Inflammatory macrophage (primary cell): ENCODE data around the gene SDC3.

Experiments used
- DNase-seq, 2 donors: peaks; one replicate each; pipeline ENCODE4 v3.0.0-alpha.2; 2020 to 2022

Gene SDC3

GRCh38 chr1:30888975-30889374, 19.6 kb downstream of the SDC3 start:
- no peak for DNase-seq

DNA sequence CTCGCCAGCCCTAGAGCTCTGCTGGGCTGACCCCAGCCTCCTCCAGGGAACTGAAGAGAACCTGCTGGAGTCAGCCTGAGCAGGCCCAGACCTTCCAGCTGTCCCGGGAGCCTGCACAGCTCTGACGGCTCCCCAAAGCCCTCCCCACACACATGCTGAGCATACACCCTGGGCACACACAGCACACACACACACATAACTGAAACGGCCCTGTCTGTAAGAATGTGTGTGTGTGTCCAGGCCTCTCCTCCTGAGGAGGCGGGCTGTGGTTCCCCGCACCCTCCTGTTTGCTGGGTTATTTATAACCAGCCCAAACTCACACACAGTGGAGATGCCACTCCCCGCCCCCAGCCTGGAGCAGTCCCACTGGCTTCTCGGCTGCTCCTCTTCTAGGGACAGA, 20.2 kb downstream of the SDC3 start:
- no peak for DNase-seq

GRCh38 chr1:30887485-30888315, 20.9 kb downstream of the SDC3 start:
- no peak for DNase-seq

DNA sequence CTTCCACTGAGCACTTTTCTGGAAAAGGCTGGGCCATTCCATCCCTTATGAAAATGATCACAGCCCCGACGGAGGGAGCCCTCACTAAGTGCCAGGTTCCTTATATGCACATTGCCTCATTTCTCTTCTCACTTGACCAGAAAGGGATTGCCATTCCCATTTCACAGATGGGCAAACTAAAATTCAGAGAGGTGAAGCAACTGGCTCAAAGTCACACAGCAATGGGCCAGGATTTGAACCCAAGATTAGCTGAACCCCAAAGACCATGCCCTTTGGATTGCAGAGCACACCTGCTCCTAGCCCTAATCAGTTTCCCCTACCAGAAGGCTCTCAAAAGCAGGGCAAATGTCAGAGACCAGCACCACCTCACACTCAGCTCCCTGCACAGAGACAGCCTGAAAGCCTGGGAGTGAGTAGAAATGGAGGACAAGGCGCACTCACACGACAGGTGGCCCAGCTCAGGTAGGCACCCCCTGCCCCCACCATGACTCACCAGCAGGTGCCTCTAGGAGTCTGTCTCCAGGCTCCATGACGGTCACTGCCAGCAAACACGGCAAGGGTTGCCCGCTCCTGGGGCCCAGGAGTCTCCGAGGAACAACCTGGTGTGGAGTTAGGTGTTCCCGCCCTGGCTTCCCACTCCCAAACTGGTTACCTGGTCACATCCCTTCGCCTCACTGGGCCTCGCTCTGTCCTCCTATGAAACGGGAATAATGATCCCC, 21.7 kb downstream of the SDC3 start:
- DNase-seq: no peak

DNA sequence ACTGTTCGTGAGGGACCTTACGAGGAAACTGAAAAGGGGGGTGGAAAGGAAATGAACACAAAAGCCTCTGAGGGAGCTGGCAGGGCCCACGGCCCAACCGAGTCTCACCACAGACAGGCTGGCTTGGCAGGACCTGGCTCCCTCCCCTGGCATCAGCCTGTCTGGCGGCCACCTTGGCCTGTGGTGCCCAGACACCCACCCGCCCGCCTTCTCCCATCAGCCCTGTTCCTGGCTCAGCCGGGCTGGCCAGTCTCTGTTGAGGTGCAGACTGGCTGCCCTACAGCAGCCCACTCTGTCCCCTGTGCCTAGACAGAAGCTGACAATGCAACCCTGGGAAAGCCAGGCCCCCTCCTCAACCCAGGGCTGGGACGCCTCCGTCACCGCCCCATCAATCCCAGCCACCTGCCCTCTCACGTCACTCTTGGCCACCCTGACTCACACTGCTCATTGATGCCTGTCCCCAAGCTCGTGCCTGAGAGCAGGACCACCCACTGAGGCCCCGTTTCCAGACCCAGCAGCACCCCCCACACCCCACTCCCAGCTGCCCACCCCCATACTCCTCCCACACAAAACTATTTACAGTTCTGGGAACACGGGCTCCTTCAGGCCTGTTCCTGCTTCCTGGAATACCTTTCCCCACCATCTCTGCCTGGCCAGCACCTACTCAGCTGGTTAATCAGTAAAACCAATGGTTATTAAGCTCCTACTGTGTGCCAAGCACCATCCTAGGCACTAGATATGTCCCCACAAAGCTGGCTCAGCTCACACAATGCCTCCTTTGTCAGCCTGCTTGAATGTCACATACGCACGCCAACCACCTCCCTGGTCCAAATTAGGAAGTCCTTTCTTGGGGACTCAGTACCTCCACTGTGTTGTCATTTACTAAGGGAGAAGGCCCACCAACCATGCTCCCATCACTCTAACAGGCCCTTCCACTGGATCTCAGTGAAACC, 22.7 kb downstream of the SDC3 start:
- DNase-seq: no peak

DNA sequence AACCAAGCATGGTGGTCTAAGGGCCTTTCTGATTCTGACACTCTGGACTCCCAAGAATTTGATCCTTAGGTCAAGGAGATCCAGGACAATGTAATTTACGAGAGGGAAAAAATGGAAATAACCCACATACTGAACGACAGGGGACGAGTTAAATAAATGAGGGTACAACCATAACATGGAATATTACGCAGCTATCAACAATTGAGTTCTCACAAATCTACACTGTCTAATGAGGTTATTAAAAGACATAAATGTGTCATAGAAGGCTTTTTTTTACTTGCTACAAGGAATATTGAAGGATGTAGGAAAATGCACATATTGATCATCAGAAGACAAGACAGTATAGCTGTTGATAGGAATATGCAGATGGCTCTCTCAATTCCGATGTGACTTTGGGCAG, 23.8 kb downstream of the SDC3 start:
- DNase-seq: no peak

- no peak for DNase-seq
These were observed 25.0 kb downstream of the SDC3 start for GRCh38 chr1:30883389-30884172.

DNA sequence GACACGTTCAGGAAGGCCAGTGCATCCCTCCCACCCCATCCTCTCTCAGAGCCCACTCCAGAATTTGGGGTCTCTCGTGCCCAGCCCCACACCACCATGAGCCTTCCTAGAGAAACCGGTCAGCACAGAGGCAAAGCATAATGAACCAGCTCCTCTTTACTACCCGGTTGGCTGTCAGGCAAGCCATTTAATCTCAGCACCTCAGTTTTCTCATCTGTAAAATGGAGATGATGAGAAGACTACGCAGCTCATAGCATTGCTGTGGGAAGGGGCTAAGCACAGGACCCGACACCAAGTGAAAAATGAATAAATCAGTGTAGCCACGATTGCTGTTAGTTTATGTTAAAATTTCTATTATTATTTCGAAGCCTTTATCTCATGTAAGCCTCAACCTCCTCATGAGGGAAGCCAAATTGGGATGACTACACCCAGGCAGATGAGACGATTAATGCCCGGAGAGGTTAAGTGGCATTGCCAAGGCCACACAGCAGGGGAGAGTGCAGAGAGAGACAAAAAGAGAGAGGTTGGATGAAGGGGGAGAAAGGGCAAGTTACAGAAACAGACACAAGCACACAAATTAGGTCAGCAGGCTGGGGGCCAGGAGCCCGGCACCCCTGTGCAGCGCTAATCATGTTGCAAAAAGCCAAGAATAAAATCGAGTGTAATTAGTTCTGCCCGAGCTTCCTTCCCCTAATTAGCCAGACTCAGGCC, 25.7 kb downstream of the SDC3 start:
- DNase-seq: no peak

DNA sequence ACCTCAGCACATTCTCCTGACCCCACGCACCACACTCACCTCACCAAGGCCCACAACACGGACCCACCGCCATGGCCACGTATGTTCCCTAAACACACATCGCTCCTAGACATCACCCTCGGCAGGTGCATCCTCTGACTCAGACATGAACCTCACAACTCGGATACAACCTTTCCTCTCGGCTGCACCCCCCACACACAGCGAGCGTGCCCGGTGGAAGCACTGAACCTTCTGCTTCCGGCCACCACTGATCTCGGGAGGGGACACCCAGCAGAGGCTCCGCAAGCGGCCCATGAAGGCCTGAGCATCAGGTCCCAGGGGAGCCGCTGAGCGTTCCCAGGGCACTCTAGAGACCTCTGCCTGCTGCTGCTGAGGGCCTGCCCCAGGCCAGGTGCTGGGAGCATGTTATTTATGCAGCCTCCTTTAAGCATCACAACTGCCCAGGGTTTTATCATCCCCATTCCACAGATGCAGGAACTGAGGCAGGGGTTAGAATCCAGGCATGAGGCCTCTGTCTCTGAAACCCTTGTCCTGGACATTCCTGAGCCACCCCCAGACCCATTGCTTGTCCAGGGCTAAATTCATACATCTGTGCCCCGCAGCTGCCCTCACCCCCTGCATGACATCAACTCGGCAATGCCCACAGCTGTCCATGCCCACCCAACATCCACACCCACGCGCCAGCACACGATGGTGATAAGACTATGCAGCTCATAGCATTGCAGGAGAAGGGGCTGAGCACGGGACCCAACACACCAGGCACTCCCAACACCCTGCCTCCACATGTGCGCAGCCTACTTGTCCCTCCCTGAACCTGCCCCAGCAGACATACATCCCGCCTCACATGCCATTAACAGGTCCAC, 27.0 kb downstream of the SDC3 start:
- DNase-seq: no peak

DNA sequence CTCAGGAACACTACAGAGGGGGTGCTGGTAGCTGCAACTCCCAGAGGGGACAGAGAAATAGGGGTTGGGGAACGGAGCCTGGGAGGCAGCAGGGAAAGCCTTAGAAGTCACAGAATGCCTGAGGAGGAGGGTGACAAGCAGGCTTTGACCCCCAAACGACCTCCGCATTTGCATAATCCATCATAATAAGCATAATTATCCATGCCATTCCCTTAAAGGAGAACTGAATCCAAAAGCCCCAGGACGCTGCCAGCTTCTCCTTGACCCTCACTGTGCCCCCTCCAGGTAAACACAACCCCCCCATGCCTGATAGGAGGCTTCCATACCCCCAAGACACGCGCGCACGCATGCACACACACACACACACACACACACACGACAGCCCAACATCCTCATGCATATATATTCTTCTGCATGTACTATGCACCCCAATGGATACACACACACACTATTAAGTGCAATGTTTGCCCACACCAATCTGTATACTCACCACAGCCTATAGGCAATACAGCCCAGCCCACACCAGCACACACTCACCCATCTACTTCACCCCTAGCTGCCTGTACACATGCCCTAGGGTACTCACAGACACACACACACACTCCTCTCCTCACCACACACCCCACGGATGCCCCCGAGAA, 27.8 kb downstream of the SDC3 start:
- DNase-seq: no peak

DNA sequence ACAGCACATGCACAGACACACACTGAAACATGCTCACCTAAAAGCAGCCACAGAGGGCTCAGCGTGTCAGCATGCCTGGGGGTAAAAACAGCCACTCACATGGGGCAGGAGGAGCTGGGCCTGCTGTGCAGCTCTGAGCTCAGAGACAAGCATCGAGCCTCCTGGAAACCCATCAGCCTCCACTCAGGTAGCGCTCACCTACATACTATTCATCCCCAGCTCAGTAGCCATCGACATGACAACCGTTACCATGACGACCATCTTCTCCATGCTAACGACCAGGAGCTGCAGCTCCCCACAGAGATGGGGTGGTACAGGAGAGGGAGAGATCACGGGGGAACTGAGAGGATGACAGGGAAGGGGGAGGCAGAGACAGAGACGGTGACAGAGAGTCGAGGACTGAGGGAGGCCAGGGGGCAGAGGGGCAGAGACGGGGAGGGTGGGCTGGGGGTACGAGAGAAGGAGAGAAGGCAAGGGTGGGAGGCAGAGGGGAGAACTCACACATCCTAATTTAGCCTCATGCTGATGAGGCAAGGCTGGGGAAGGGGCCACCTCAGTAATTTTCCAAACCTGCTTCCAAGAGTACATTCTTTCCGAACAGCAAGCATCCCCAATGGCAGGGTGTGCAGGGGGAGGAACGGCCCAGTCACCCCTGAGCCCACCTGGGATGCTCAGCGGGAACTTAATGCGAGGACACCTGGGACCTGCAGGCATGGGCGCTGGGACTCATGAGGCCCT, 28.4 kb downstream of the SDC3 start:
- DNase-seq: no peak

- DNase-seq: peak; percentile 3 to 9
These were observed 29.3 kb downstream of the SDC3 start for GRCh38 chr1:30879126-30879786.

DNA sequence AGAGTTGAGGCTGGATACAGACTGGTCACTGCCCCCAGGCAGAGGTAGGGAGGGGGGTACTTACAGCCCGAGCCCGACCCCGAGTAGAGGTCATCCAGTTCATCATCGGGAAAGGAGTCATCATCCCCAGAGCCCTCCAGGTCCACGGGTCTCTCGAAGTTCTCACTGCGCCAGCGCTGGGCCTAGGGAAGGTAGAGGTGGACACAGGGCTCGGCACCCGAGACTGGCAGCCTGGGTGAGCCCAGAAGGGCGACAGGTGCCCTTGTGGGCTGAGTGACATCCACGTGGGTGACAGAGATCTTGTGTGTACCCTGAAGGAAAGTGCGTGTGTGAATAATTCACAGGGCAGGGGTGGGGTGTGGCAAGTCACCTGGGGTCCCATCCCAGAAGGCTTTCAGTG, 30.0 kb downstream of the SDC3 start:
- DNase-seq: no peak

DNA sequence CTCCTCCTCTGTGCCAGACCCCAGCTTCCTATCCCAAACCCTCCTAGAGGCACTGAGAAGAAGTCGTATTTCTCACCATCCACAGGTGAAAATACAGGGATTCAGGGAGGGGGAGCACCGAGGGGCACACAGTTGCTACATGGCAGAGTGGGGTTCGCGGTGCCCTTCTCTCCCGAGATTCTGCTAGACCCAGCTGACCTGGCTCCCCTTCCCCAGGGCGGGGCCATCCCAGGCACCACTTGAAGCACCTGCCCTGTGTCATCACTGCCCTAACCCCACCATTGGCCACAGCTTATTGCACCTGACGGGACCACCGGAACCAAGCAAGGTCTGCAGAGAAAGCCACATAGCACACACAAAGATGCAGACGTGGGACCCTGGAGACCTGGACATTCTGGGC, 30.5 kb downstream of the SDC3 start:
- DNase-seq: no peak

DNA sequence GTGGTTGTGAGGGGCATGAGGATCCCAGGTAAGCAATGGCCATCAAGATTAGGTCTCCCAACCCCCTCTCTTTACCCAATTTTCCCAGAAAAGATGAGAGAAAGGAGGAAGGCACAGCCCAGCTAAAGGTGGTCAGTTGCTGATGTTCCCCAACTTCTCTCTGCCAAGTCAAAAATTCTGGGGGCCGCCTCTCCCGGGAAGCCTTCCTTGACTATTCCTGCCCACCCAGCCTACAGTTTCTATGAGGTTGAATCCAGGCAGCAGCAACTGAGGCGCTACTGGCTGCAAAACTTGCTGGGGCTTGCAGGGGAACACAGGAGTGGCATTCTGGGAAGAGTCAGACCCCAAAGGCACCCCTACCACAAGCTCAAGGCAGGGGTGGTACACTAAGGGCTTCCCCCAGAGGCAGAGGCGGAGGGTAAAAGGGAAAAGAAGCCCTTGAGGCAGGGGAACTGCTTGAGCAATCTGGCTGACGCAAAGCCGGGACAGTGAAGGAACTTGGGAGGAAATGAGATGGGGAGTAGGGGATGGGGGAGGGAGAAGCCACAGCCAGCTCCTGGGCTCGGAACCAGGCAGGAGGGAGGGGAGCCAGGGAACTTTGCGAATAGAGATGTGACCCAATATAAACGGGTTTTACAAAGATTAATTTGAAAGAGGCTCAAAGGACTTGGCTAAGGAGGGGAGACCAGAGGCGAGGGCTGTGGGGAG, 31.2 kb downstream of the SDC3 start:
- peak; percentile 54 to 77 for DNase-seq

GRCh38 chr1:30876451-30877204, 31.9 kb downstream of the SDC3 start:
- no peak for DNase-seq

DNA sequence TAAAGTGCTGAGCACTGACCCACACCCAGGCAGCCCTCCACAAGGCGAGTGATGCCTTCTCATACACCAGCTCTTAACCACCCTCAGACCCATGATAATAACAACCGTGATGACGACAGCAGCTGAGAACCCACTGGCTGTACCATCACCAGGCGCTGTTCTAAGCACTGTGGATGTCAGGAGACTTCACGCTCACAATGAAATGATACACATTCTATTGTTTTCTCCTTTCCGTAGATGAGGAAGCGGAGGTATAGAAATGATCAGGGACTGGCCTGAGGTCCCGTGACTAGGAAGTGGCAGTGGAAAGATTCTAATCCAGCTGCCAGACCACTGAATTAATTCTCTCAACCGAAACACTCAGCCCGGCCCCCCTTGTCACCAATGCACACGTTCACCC, 32.6 kb downstream of the SDC3 start:
- no peak for DNase-seq
